Mammary microvascular endothelial cell (primary cell): Measurements from ENCODE around the gene SLC22A8. TPM values are rescaled to one million over a fixed set of nuclear protein-coding genes. Genes with fewer than 3 reads are reported as not detected.

Source experiments
- total RNA-seq: library from RNA; depleted of rRNA; stranded (reverse); fragments of >200 nt; gene quantifications from 2 replicates; pipeline ENCODE4 v1.2.3, GENCODE V29; 2015

SLC22A8 gene
- not detected in 2 replicates for total RNA-seq

GRCh38 chr11:63015521-63016215, at the start of gene SLC22A8:
TSS of gene SLC22A8 (minus strand) at chr11:63015841. CDS start at chr11:63014958, 883 bp downstream.

GRCh38 chr11:62984451-62984991, 31.1 kb downstream of the SLC22A8 start, which contains the start of gene SLC22A6:
TSS of gene SLC22A6 (minus strand) at chr11:62984967. CDS start at chr11:62984690, 277 bp downstream.

Other genes with a start within 250 kb of the SLC22A8 start
- 23.3 and 24.0 TPM in 2 replicates for gene TAF6L, start 244.4 kb downstream of the SLC22A8 start, total RNA-seq
- 63.6 and 66.8 TPM in 2 replicates for gene TMEM179B, start 228.4 kb downstream of the SLC22A8 start, total RNA-seq
- gene TMEM223, start 223.8 kb downstream of the SLC22A8 start, total RNA-seq: 25.3 and 27.1 TPM in 2 replicates
- 36.0 and 45.9 TPM in 2 replicates for gene NXF1, start 210.4 kb downstream of the SLC22A8 start, total RNA-seq
- gene STX5, start 183.8 kb downstream of the SLC22A8 start, total RNA-seq: 26.4 and 28.9 TPM in 2 replicates
- gene TEX54, start 183.0 kb downstream of the SLC22A8 start, total RNA-seq: not detected in 2 replicates
- 58.9 and 62.4 TPM in 2 replicates for gene WDR74, start 176.3 kb downstream of the SLC22A8 start, total RNA-seq
- 156 and 171 TPM in 2 replicates for gene SLC3A2, start 134.9 kb downstream of the SLC22A8 start, total RNA-seq
- gene CHRM1, start 94.5 kb downstream of the SLC22A8 start, total RNA-seq: 0.07 TPM in 1 of 2 replicates, not detected in the other
- gene SLC22A6, start 30.9 kb downstream of the SLC22A8 start, total RNA-seq: not detected in 2 replicates
- not detected in 2 replicates for gene SLC22A24, start 128.4 kb upstream of the SLC22A8 start, total RNA-seq
- gene SLC22A25, start 227.8 kb upstream of the SLC22A8 start, total RNA-seq: not detected in 2 replicates